ENCODE data around the gene MEF2A. TPM values are rescaled to one million over a fixed set of nuclear protein-coding genes. Genes with fewer than 3 reads are reported as not detected.

Gene MEF2A
- total and polyA plus RNA-seq, 10 of the 15 experiments (the other 5 are each of a cell fraction or from before 2014, with no cell fraction given), result 7.2 to 46.7 (median 35.9) TPM

GRCh38 chr15:99558084-99558483, 7.7 kb upstream of the MEF2A start:
- Histone ChIP-seq H3K4me3 (no peak overlapping the region), H3K4me2 (ENCODE audit: control insufficient read depth, insufficient read depth) (no peak overlapping the region), H3K36me3 (ENCODE audit: control insufficient read depth in 2 of 2, insufficient read depth in 2 of 2, low read length in 1 of 2) (no peaks in the 10 kb centered on the region), H4K20me1 (ENCODE audit: control insufficient read depth, insufficient read depth) (no peaks in the 10 kb centered on the region), H3K4me1 (ENCODE audit: control insufficient read depth, insufficient read depth, low read length) (no peaks in the 10 kb centered on the region), H3K27ac (ENCODE audit: control insufficient read depth, insufficient read depth) (no peak overlapping the region), H3K9ac (ENCODE audit: control insufficient read depth, insufficient read depth, low read length) (no peak overlapping the region), H3K27me3 (replicated peaks in 1 of 2; ENCODE audit: control insufficient read depth in 2 of 2, insufficient read depth in 2 of 2, low read length in 1 of 2) (peaks cover 0 to 2% of the 10 kb centered on the region in 2 experiments; a peak in 1 of 4 replicates), H3K79me2 (ENCODE audit: control insufficient read depth, insufficient read depth, low read length) (no peaks in the 10 kb centered on the region), H2AFZ (ENCODE audit: control insufficient read depth, low read depth, low read length) (no peak overlapping the region), H3K9me3 (replicated peaks; ENCODE audit: control insufficient read depth, insufficient read depth, low read length) (no peaks in the 10 kb centered on the region)
- RAD21 ChIA-PET (ENCODE audit: unreplicated experiment), result no interaction called here
- no TSS peak for BruUV-seq (replicated peaks)
- in situ Hi-C loops (cut with MboI), result no loop called here
- DNase-seq (ENCODE audit: low read depth, low spot score) (no peak), ATAC-seq (no peak), FAIRE-seq (no peak)
- TF ChIP-seq ZZZ3 (IDR thresholded peaks at IDR 0.05; ENCODE audit: control insufficient read depth, insufficient read length, low read depth), result no peak
- no peak for TF ChIP-seq TCF7 (IDR thresholded peaks at IDR 0.05; ENCODE audit: borderline replicate concordance)
- no peak for TF ChIP-seq CBFB (IDR thresholded peaks at IDR 0.05; ENCODE audit: low read depth)
- TF ChIP-seq NR2C2 (IDR thresholded peaks at IDR 0.05; ENCODE audit: borderline replicate concordance, control insufficient read depth, insufficient read length, low read depth), result no peak
- no peak for TF ChIP-seq RELB (IDR thresholded peaks at IDR 0.05; ENCODE audit: low read depth)
- TF ChIP-seq IRF4 (IDR thresholded peaks at IDR 0.05; ENCODE audit: low read depth, low read length), result no peak
- no peak for TF ChIP-seq FOXK2 (IDR thresholded peaks at IDR 0.05)
- no peak for TF ChIP-seq IRF5 (IDR thresholded peaks at IDR 0.05; ENCODE audit: borderline replicate concordance)
- TF ChIP-seq PAX5 (IDR thresholded peaks at IDR 0.05; ENCODE audit: borderline replicate concordance, low read depth, low read length), result no peak
- no peak for TF ChIP-seq ZBTB4 (CRISPR knock-in tag; IDR thresholded peaks at IDR 0.05)
- no peak for TF ChIP-seq RAD51 (IDR thresholded peaks at IDR 0.05)
- no peak for TF ChIP-seq MYC (IDR thresholded peaks at IDR 0.05; ENCODE audit: insufficient read depth, insufficient read length, insufficient replicate concordance, low read length, severe bottlenecking)
- TF ChIP-seq RELA (IDR thresholded peaks at IDR 0.05; ENCODE audit: borderline replicate concordance, partially characterized antibody), result no peak
- no peak for TF ChIP-seq MYB (IDR thresholded peaks at IDR 0.05; ENCODE audit: borderline replicate concordance, low read depth, low read length)
- TF ChIP-seq SIX5 (IDR thresholded peaks at IDR 0.05; ENCODE audit: low read depth, low read length, severe bottlenecking), result no peak
- no peak for TF ChIP-seq ZNF274 (IDR thresholded peaks at IDR 0.05; ENCODE audit: insufficient read depth, insufficient read length)
- no peak for TF ChIP-seq SUZ12 (IDR thresholded peaks at IDR 0.05; ENCODE audit: unreplicated experiment)
- intact Hi-C loops (cut with micrococcal nuclease; ENCODE audit: unreplicated experiment), result no loop called here
- CTCF ChIA-PET, result interaction anchor here (1.2 kb wide), 1 partner anchor 146 kb away, joined by 3 read pairs; no protein-coding TSS in a partner anchor
- 98% methylated on average over 3 of the region's 3 CpGs for WGBS (ENCODE audit: insufficient coverage, insufficient replicate concordance, low lambda C conversion rate, missing lambda C conversion rate)
- SMC1A ChIA-PET (ENCODE audit: uncharacterized antibody, unreplicated experiment), result interaction anchor here (0.9 to 1.7 kb wide), 3 partner anchors 9 to 23 kb away, joined by 3 to 4 read pairs (median 4); no protein-coding TSS in a partner anchor
- POLR2A ChIA-PET, result no interaction called here
